A549 (cell line): Measurements from ENCODE around the gene BTBD8.

Source experiments
- HDAC2 ChIP-seq: fragments of 200-600 bp; sonication (generic); IDR thresholded peaks from 2 replicates; pipeline ENCODE4 v1.6.1; 2016
- HOXA7 ChIP-seq: fragments of 250-450 bp; sonication (Bioruptor Pico); IDR thresholded peaks from 2 replicates; pipeline ENCODE4 v1.5.0; 2020; ENCODE audit warnings: mild to moderate bottlenecking, moderate library complexity
- JUNB ChIP-seq: fragments of >200 bp; sonication (Bioruptor Twin); formaldehyde crosslinking; IDR thresholded peaks from 2 replicates; pipeline ENCODE4 v1.6.1; 2016
- POLR2A ChIP-seq: IDR thresholded peaks from 2 replicates; pipeline ENCODE4 v1.6.1; 2012; ENCODE audit warnings: mild to moderate bottlenecking, low read length
- RFX5 ChIP-seq: fragments of 450-650 bp; IDR thresholded peaks from 2 replicates; pipeline ENCODE4 v1.7.1; 2014; ENCODE audit warnings: antibody characterized with exemption, mild to moderate bottlenecking, moderate library complexity
- RNF2 ChIP-seq: fragments of 200-600 bp; sonication (generic); IDR thresholded peaks from 2 replicates; pipeline ENCODE4 v1.6.1; 2016; ENCODE audit warnings: low read depth, mild to moderate bottlenecking, antibody characterized with exemption, moderate library complexity, borderline replicate concordance
- TF ChIP-seq, protein P1 (sequence below): fragments of >200 bp; sonication (Bioruptor Twin); formaldehyde crosslinking; IDR thresholded peaks from 3 replicates; pipeline ENCODE4 v1.5.1; 2016
- TF ChIP-seq, protein P2 (sequence below): IDR thresholded peaks from 2 replicates; pipeline ENCODE4 v1.6.1; 2012
- TF ChIP-seq, protein P3 (sequence below): fragments of 150-350 bp; IDR thresholded peaks from 2 replicates; pipeline ENCODE4 v1.6.1; 2014; ENCODE audit warnings: low read depth, mild to moderate bottlenecking, low read length

DNA sequence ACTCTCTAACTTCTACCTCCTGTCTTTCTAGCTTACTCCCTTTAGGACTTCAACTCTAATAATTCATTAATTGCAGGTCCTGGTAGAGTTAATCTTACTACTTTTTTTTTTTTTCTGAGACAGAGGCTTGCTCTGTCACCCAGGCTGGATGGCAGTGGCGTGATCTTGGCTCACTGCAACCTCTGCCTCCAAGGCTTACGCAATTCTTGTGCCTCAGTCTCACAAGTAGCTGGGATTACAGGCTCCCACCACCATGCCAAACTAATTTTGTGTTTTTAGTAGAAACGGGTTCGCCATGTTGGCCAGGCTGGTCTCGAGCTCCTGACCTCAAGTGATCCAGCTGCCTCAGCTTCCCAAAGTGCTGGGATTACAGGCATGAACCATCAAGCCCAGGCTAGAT, 15.7 kb downstream of the BTBD8 start:
- TF ChIP-seq, protein P1, sequence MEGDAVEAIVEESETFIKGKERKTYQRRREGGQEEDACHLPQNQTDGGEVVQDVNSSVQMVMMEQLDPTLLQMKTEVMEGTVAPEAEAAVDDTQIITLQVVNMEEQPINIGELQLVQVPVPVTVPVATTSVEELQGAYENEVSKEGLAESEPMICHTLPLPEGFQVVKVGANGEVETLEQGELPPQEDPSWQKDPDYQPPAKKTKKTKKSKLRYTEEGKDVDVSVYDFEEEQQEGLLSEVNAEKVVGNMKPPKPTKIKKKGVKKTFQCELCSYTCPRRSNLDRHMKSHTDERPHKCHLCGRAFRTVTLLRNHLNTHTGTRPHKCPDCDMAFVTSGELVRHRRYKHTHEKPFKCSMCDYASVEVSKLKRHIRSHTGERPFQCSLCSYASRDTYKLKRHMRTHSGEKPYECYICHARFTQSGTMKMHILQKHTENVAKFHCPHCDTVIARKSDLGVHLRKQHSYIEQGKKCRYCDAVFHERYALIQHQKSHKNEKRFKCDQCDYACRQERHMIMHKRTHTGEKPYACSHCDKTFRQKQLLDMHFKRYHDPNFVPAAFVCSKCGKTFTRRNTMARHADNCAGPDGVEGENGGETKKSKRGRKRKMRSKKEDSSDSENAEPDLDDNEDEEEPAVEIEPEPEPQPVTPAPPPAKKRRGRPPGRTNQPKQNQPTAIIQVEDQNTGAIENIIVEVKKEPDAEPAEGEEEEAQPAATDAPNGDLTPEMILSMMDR = no peak
- TF ChIP-seq, protein P2, sequence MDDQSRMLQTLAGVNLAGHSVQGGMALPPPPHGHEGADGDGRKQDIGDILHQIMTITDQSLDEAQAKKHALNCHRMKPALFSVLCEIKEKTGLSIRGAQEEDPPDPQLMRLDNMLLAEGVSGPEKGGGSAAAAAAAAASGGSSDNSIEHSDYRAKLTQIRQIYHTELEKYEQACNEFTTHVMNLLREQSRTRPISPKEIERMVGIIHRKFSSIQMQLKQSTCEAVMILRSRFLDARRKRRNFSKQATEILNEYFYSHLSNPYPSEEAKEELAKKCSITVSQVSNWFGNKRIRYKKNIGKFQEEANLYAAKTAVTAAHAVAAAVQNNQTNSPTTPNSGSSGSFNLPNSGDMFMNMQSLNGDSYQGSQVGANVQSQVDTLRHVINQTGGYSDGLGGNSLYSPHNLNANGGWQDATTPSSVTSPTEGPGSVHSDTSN = no peak
- TF ChIP-seq, protein P3, sequence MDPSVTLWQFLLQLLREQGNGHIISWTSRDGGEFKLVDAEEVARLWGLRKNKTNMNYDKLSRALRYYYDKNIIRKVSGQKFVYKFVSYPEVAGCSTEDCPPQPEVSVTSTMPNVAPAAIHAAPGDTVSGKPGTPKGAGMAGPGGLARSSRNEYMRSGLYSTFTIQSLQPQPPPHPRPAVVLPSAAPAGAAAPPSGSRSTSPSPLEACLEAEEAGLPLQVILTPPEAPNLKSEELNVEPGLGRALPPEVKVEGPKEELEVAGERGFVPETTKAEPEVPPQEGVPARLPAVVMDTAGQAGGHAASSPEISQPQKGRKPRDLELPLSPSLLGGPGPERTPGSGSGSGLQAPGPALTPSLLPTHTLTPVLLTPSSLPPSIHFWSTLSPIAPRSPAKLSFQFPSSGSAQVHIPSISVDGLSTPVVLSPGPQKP = no peak
- no peak for TF ChIP-seq RNF2
- TF ChIP-seq RFX5 = no peak
- TF ChIP-seq JUNB = no peak
- TF ChIP-seq POLR2A = no peak
- no peak for TF ChIP-seq HDAC2
- TF ChIP-seq HOXA7 (CRISPR knock-in tag) = no peak
